H54 (cell line): ENCODE data around the gene CFAP46.

ENCODE experiments used
- DNase-seq: peaks from one replicate; pipeline ENCODE4 v3.0.0; 2011; ENCODE audit warnings: low spot score, mixed read lengths; ENCODE audit not compliant: insufficient read length
- FAIRE-seq: peaks from 3 replicates; lab custom pipeline; 2011; peaks lifted over from hg19 to GRCh38; lab: Jason Lieb, UNC
- POLR2A ChIP-seq: IDR thresholded peaks from 2 replicates; pipeline ENCODE4 v1.6.1; 2011; ENCODE audit warnings: low read depth, mild to moderate bottlenecking, low read length

The CFAP46 gene

DNA sequence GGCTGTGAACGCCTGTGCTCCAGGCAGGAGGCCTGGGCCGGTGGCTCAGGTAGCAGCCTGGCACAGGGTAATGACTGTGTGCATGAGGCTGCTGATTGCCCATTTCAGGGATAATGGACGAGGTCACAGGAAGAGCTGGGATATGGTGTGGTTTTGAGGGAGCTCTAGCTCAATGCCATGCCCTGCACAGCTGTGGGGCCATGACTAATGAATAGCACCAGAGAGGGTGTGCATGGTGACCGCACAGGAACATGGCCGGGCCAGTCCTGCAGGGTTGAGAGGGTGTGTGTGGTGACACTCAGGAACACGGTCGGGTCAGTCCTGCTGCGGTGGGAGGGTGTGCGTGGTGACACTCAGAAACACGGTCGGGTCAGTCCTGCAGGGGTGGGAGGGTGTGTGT is 178.3 kb downstream of the CFAP46 start:
- no peak for TF ChIP-seq POLR2A
- DNase-seq (no peak), FAIRE-seq (no peak)

DNA sequence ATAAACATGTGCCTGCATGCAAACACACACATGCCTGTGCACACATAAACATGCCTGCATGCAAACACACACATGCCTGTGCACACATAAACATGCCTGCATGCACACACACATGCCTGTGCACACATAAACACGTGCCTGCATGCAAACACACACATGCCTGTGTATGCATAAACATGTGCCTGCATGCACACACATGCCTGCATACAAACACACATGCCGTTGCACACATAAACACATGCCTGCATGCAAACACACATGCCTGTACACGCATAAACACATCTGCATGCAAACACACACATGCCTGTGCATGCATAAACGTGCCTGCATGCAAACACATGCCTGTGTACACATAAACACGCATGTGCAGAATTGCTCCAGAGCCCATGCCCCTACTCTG is 178.8 kb downstream of the CFAP46 start:
- TF ChIP-seq POLR2A: no peak
- no peak for FAIRE-seq
- DNase-seq: no peak

DNA sequence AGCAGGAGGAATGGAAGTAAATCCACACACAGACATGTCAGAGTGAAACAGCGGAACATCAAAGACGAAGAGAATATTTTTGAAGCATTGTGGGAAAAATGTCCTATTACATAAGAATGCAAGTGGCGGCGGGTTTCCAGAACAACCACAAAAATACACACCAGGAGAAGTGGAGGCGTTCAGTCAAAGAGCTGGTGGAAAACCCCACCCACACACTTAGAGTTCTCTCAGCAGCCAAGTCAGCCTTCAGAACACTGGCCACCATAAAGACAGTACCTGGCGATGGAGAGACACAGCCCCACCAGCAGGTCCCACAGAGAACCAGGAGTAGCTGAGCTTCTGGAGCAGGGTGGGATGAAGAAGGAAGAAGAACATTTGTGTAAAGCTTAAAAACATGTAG is 180.1 kb downstream of the CFAP46 start:
- no peak for TF ChIP-seq POLR2A

DNA sequence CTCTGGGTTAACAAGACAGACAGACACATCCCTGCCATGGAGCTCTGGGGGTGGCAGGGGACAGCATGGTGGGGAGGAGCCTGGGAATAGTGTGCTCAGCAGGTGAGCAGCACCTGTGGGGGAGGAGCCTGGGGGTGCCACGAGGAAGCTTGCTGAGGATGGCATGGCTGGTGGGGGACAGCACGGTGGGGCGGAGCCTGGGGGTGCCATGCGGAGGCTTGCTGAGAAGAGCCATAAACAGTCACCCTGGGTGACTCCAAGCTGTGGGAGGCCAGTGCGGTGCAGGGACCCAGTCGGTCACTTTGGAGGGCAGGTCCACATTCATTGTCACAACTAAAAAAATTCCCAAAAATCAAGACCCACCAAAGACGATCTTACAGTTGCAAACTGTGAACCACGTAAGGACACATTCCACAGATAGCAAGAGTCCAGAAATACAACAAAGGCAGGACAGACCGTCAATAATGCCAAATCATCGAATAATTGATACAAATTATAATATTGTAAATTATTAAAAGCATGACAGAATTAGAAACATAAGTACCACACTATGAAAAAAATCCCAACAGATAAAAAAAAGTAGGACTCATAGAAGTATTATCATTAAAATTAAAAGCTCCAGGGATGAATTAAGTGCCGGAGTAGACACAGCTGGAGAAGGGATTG is 180.8 kb downstream of the CFAP46 start:
- no peak for DNase-seq
- no peak for TF ChIP-seq POLR2A
- no peak for FAIRE-seq

More for the DNA sequence above, 180.1 kb downstream of the CFAP46 start:
- DNase-seq (no peak), FAIRE-seq (no peak)

DNA sequence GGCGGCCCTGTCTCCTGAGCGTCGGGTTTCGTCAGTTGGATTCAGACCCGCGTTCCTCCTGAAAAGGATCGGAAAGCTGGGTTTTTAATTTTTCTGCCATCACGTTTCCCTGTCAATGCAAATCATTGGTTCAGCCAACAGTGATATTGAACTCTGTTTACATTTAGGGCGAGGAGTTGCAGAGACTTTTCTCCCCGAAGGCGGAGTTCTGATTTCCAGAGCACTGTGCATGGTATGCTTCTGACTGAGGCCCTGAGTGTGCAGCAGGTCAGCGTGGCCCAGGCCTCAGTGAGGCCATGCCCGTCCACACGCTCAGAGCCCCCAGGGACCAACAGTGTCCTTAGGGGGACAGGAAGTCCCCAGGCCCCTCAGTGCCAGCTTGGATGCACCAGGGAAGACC is 183.5 kb downstream of the CFAP46 start:
- DNase-seq (no peak), FAIRE-seq (no peak)
- no peak for TF ChIP-seq POLR2A
